Esophagus squamous epithelium (tissue), 5 donors: ENCODE measurements around the gene BAG5. TPM values are rescaled to one million over a fixed set of nuclear protein-coding genes. Genes with fewer than 3 reads are reported as not detected.

Experiments
- DNase-seq: peaks from one replicate; lab custom pipeline; 2025; lab: John Stamatoyannopoulos, UW
- H3K27ac ChIP-seq, 4 donors: fragments of 200-600 bp; sonication (generic); one replicate each; pipeline ENCODE4 v1.5.1; 2016 to 2019; ENCODE audit warnings: mild to moderate bottlenecking in 1 of 4
- H3K27me3 ChIP-seq, 4 donors: fragments of 200-600 bp; sonication (generic); 1 replicate in 3 of 4; 2 replicates in 1 of 4; pipeline versions ENCODE4 v1.5.1 to v1.6.0; 2017 to 2021; ENCODE audit warnings: antibody characterized with exemption in 1 of 4
- H3K36me3 ChIP-seq, 3 donors: fragments of 200-600 bp; sonication (generic); one replicate each; pipeline ENCODE4 v1.5.1; 2016 to 2019
- H3K4me1 ChIP-seq, 3 donors: fragments of 200-600 bp; sonication (generic); one replicate each; pipeline ENCODE4 v1.5.1; 2017 to 2019
- H3K4me3 ChIP-seq, 4 donors: fragments of 200-600 bp; sonication (generic); 1 replicate in 3 of 4; 2 replicates in 1 of 4; pipeline ENCODE4 v1.5.1; 2016 to 2019; ENCODE audit warnings: mild to moderate bottlenecking in 2 of 4, moderate library complexity in 1 of 4
- H3K9me3 ChIP-seq, 3 donors: fragments of 200-600 bp; sonication (generic); one replicate each; pipeline ENCODE4 v1.5.1; 2016 to 2019
- POLR2A ChIP-seq, 4 donors: fragments of 450-650 bp; IDR thresholded peaks; one replicate each; pipeline ENCODE4 v1.6.1; 2017; ENCODE audit warnings: antibody characterized with exemption in 4 of 4, mild to moderate bottlenecking in 4 of 4, moderate library complexity in 3 of 4
- WGBS, 2 donors: methylation state at CpG; one replicate each; pipeline ENCODE4 v1.1.5; 2018; 5-methylcytosine and 5-hydroxymethylcytosine counted together
- intact Hi-C: fragments of 100-400 bp; cut with DNase I; formaldehyde crosslinking; loops from one replicate; pipeline ENCODE4 v1.15.0; 2022
- total RNA-seq, 4 donors: library from RNA; depleted of rRNA; stranded (reverse); fragments of >200 nt; gene quantifications; one replicate each; pipeline ENCODE4 v1.1.0, GENCODE V29; 2016
- TF ChIP-seq, protein P1 (sequence below), 6 experiments: fragments of 450-650 bp in 4 of 6; fragments of 200-600 bp in 2 of 6; sonication (generic) in 2 of 6; IDR thresholded peaks; one replicate each; pipeline ENCODE4 v1.5.1; 2016 to 2019; ENCODE audit warnings: antibody characterized with exemption in 6 of 6, mild to moderate bottlenecking in 4 of 6, moderate library complexity in 4 of 6
- donor health status: DM: yes; HTN: yes; CAD: no.

BAG5 gene
- total RNA-seq, 4 donors from 2014 or later = 24.8 to 32.4 (median 28.5) TPM

DNA sequence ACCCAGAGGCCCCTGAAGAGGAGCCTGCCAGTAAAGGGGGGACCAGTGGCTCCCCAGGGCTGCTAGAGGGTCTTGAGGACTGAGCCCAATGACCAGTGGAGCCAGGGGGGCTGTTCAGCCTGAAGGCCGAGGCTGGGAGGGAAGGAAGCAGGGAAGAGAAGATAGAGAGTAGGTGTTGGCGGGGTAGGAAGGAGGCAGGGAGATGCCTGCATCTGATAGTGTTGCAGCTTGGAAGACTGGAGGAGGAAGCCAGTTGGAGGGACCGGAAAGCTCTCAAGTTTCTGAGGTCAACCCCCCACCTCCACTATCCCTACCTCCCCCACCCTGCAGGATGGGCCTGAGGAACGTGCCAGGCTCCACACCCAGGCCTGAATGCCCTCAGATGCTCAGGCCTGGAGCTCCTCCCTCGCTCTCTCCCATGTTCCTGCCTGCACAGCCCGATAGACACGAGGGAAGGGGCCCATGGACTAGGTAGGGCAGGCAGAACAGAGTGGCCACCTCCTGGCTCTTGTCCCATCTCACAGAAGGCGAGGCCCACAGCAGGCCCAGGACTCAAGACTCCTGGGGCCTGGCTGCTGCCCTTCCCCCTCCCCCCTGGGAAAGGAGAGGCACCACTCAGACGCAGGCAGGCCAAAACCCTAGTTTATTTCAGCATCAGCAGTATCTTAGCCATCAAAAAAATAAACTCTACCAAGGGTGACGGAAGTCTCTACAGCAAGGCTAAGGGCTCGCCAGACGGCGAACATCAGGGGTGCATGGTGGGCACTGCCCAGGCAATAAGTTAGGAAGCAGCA, 43.2 kb downstream of the BAG5 start:
- H3K36me3 ChIP-seq = no peaks in the 10 kb centered on the region
- H3K4me1 ChIP-seq = peaks cover 42 to 88% (median 52%) of the 10 kb centered on the region in 3 donors
- no peak overlapping the region for H3K4me3 ChIP-seq
- intact Hi-C loops = no loop called here
- no peaks in the 10 kb centered on the region for H3K9me3 ChIP-seq
- H3K27ac ChIP-seq = peak overlapping the region; percentile 18 to 93 (median 84)
- 29 to 34% methylated on average over 4 to 8 of the region's 13 CpGs for WGBS, 2 donors
- peaks cover 0 to 30% (median 0%) of the 10 kb centered on the region in 4 donors for H3K27me3 ChIP-seq
- TF ChIP-seq POLR2A (IDR thresholded peaks at IDR 0.05) = no peak
- TF ChIP-seq, protein P1, sequence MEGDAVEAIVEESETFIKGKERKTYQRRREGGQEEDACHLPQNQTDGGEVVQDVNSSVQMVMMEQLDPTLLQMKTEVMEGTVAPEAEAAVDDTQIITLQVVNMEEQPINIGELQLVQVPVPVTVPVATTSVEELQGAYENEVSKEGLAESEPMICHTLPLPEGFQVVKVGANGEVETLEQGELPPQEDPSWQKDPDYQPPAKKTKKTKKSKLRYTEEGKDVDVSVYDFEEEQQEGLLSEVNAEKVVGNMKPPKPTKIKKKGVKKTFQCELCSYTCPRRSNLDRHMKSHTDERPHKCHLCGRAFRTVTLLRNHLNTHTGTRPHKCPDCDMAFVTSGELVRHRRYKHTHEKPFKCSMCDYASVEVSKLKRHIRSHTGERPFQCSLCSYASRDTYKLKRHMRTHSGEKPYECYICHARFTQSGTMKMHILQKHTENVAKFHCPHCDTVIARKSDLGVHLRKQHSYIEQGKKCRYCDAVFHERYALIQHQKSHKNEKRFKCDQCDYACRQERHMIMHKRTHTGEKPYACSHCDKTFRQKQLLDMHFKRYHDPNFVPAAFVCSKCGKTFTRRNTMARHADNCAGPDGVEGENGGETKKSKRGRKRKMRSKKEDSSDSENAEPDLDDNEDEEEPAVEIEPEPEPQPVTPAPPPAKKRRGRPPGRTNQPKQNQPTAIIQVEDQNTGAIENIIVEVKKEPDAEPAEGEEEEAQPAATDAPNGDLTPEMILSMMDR (IDR thresholded peaks at IDR 0.05) = no peak
- DNase-seq = no peak

DNA sequence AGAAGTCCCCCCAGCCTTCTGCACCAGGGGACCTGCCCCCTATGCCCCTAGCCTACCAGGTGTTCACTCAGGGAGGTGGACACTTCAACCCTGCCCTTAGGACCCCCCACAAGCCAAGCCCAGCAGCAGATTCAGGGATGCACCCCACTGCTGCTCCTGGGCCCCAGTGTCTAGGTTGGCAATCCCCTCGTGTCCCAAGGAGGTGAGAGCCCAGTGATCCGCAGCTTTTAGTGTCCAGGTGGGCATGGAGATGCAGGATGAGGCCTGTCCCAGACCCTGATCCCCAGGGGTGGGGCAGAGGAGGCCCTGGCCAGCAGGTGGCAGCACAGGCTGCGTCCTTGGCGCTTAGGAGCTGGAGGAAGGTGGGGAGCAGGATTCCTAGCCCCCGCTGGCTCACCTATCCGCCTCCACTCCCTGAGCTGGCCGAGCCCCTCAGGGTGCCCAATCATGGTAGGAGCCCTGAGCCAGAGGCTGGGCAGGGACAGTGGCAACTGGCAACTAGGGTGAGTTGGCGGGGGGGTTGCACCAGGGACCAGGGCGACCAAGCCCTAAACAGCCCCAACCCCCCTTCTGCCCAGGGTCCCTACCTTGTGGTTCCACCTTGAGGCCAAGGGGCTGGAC, 43.9 kb downstream of the BAG5 start:
- no peak for DNase-seq
- H3K36me3 ChIP-seq = no peaks in the 10 kb centered on the region
- TF ChIP-seq, protein P1 (IDR thresholded peaks at IDR 0.05) = peak; percentile 71 to 96 (median 90)
- TF ChIP-seq POLR2A (IDR thresholded peaks at IDR 0.05) = no peak
- H3K27ac ChIP-seq = peak overlapping the region; percentile 22 to 93 (median 84)
- no peak overlapping the region for H3K4me3 ChIP-seq
- no CpG with 5 or more reads among the region's 9 CpGs for WGBS, 2 donors
- H3K27me3 ChIP-seq = peaks cover 0 to 30% (median 0%) of the 10 kb centered on the region in 4 donors
- H3K9me3 ChIP-seq = no peaks in the 10 kb centered on the region
- intact Hi-C loops = no loop called here
- H3K4me1 ChIP-seq = peaks cover 48 to 95% (median 52%) of the 10 kb centered on the region in 3 donors

DNA sequence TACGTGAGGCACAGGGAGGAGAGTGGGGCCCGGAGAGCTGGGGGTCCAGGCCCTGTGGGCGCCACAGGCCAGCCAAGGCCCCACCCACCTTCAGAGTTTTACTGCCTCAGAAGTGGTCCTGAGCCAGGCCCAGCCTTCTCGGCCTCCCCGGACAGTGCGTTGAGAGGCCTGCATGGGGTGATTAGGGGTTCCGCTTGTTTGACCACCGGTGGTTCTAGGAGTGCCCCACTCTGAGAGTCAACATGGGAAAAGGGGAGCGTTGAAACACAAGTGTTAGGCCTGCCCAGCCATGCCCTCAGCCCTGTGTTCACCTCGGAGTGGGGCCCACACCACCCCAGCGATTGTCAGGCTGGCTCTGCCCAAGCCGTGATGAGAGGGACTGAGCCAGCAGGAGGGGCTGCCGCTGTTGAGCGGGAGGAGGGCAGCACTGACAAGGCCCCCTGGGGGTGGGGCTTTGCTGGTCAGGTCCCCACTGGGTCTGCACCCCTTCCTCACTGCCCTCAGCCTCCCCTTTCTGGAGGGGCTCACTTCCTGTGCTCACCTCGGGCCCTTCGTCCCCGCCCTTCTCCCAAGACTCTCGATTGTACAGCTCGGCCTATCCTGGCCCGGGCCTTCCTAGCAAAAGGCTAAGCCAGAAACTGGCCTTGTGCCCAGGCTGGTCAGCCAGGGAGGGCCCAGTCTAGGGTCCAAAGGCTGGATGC, 44.6 kb downstream of the BAG5 start:
- WGBS, 2 donors = 23 to 26% methylated on average over 5 to 9 of the region's 20 CpGs
- Histone ChIP-seq H3K4me3 (no peak overlapping the region), H3K9me3 (no peaks in the 10 kb centered on the region), H3K27ac (peak overlapping the region; percentile 22 to 93 (median 84)), H3K27me3 (peaks cover 0 to 24% (median 0%) of the 10 kb centered on the region in 4 donors), H3K4me1 (peaks cover 48 to 96% (median 52%) of the 10 kb centered on the region in 3 donors), H3K36me3 (no peaks in the 10 kb centered on the region)
- TF ChIP-seq POLR2A (IDR thresholded peaks at IDR 0.05) = no peak
- TF ChIP-seq, protein P1 (IDR thresholded peaks at IDR 0.05) = no peak
- intact Hi-C loops = no loop called here
- no peak for DNase-seq

DNA sequence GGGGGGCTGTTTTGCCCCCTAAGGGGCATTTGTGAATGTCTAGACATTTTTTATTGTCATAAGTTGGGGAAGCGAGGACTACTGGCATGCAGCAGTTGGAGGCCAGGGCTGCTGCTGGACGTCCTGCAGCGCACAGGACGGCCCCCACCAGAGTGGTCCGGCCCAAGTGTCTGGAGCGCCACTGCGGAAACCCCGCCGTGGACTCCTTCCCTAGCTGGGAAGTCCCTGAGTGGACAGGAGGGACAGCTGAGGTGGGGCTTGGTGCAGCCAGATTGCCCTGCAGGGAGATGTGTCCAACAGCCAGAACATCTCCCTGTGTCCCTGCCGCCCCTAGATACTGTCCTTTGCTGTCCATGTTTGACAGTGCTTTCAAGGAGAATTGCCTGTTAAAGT, 45.3 kb downstream of the BAG5 start:
- Histone ChIP-seq H3K36me3 (no peaks in the 10 kb centered on the region), H3K4me1 (peaks cover 52 to 97% (median 53%) of the 10 kb centered on the region in 3 donors), H3K9me3 (no peaks in the 10 kb centered on the region), H3K27me3 (peaks cover 0 to 17% (median 0%) of the 10 kb centered on the region in 4 donors), H3K4me3 (no peak overlapping the region), H3K27ac (no peak overlapping the region)
- TF ChIP-seq, protein P1 (IDR thresholded peaks at IDR 0.05) = no peak
- no peak for TF ChIP-seq POLR2A (IDR thresholded peaks at IDR 0.05)
- intact Hi-C loops = no loop called here
- DNase-seq = no peak
- 57 to 83% methylated on average over 1 to 10 of the region's 10 CpGs for WGBS, 2 donors
